ENCODE results near the gene CFTR.
A peak's percentile ranks its signal among the peaks of the same experiment; 100 is the strongest.

Gene CFTR

GRCh38 chr7:117667456-117667855 lies 187.6 kb downstream of the CFTR start:
- TF ChIP-seq CTCF (IDR thresholded peaks at IDR 0.05; ENCODE audit: low read depth, low read length), result no peak
- DNase-seq (ENCODE audit: low read depth, low spot score), result peak; percentile 40
- in situ Hi-C loops (cut with HindIII; ENCODE audit: low sequenced_read_pairs), result no loop called here
- H3K4me3 ChIP-seq (ENCODE audit: low read depth, low read length), result no peak overlapping the region

- no peak overlapping the region for H3K4me3 ChIP-seq (ENCODE audit: low read depth, low read length)
- TF ChIP-seq CTCF (IDR thresholded peaks at IDR 0.05; ENCODE audit: low read depth, low read length), result no peak
- in situ Hi-C loops (cut with HindIII; ENCODE audit: low sequenced_read_pairs), result no loop called here
- no peak for DNase-seq (ENCODE audit: low read depth, low spot score)
Observed at GRCh38 chr7:117669818-117670217, 190.0 kb downstream of the CFTR start.

GRCh38 chr7:117672453-117672852 lies 192.6 kb downstream of the CFTR start:
- no peak overlapping the region for H3K4me3 ChIP-seq (ENCODE audit: low read depth, low read length)
- no peak for DNase-seq (ENCODE audit: low read depth, low spot score)
- in situ Hi-C loops (cut with HindIII; ENCODE audit: low sequenced_read_pairs), result no loop called here
- TF ChIP-seq CTCF (IDR thresholded peaks at IDR 0.05; ENCODE audit: low read depth, low read length), result no peak

- in situ Hi-C loops (cut with HindIII; ENCODE audit: low sequenced_read_pairs), result no loop called here
- H3K4me3 ChIP-seq (ENCODE audit: low read depth, low read length), result no peak overlapping the region
- no peak for DNase-seq (ENCODE audit: low read depth, low spot score)
- no peak for TF ChIP-seq CTCF (IDR thresholded peaks at IDR 0.05; ENCODE audit: low read depth, low read length)
Observed at GRCh38 chr7:117673367-117673766, 193.5 kb downstream of the CFTR start.

GRCh38 chr7:117673839-117674238 lies 194.0 kb downstream of the CFTR start:
- peak; percentile 64 for DNase-seq (ENCODE audit: low read depth, low spot score)
- in situ Hi-C loops (cut with HindIII; ENCODE audit: low sequenced_read_pairs), result no loop called here
- no peak overlapping the region for H3K4me3 ChIP-seq (ENCODE audit: low read depth, low read length)
- TF ChIP-seq CTCF (IDR thresholded peaks at IDR 0.05; ENCODE audit: low read depth, low read length), result peak; percentile 50

GRCh38 chr7:117674617-117675016 lies 194.8 kb downstream of the CFTR start:
- no peak overlapping the region for H3K4me3 ChIP-seq (ENCODE audit: low read depth, low read length)
- in situ Hi-C loops (cut with HindIII; ENCODE audit: low sequenced_read_pairs), result no loop called here
- no peak for DNase-seq (ENCODE audit: low read depth, low spot score)
- no peak for TF ChIP-seq CTCF (IDR thresholded peaks at IDR 0.05; ENCODE audit: low read depth, low read length)
